ENCODE data around the gene GOLPH3L.
"Not testable (repeated sequence)": the region's sequence is repeated elsewhere in the genome, so short reads cannot be mapped to it uniquely, and the experiment has no call there.

- not testable (repeated sequence) for TF ChIP-seq CTCF, POLR2AphosphoS5 (IDR thresholded peaks at IDR 0.05)
These were observed 42.3 kb downstream of the GOLPH3L start for GRCh38 chr1:150654635-150655034.
